22Rv1 (cell line): ENCODE measurements around the gene POLR1E.

Experiments used
- ZFX ChIP-seq: fragments of 450-650 bp; IDR thresholded peaks from 2 replicates; pipeline ENCODE4 v1.6.1; 2017; ENCODE audit warnings: antibody characterized with exemption, borderline replicate concordance
- TF ChIP-seq, protein P1 (sequence below): fragments of 450-650 bp; IDR thresholded peaks from 2 replicates; pipeline ENCODE4 v1.5.1; 2017; ENCODE audit warnings: mild to moderate bottlenecking

DNA sequence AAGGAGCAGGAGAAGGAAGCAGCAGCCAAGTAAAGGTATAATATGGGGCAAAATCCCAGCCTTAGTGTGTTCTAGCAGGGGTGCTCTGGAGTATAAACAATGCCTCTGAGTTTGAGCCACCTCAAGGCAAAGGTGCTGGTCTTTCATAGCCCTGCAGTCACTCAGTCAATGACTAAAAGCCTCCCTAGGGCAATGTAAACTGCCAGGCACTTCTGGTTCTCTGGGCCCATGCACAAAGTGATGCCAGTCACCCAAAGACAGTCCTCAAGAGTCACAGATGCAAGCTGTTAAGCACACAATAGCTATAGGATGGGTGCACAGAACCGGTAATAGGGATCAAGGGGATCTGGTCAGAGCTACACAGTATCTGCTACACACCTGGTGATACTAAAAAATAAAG lies 33.1 kb upstream of the POLR1E start:
- TF ChIP-seq, protein P1, sequence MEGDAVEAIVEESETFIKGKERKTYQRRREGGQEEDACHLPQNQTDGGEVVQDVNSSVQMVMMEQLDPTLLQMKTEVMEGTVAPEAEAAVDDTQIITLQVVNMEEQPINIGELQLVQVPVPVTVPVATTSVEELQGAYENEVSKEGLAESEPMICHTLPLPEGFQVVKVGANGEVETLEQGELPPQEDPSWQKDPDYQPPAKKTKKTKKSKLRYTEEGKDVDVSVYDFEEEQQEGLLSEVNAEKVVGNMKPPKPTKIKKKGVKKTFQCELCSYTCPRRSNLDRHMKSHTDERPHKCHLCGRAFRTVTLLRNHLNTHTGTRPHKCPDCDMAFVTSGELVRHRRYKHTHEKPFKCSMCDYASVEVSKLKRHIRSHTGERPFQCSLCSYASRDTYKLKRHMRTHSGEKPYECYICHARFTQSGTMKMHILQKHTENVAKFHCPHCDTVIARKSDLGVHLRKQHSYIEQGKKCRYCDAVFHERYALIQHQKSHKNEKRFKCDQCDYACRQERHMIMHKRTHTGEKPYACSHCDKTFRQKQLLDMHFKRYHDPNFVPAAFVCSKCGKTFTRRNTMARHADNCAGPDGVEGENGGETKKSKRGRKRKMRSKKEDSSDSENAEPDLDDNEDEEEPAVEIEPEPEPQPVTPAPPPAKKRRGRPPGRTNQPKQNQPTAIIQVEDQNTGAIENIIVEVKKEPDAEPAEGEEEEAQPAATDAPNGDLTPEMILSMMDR = no peak
- TF ChIP-seq ZFX = no peak
